ENCODE measurements around the gene CRYBG2. TPM values are rescaled to one million over a fixed set of nuclear protein-coding genes. Genes with fewer than 3 reads are reported as not detected.

CRYBG2 gene
- total and polyA plus RNA-seq, 4 donors: 0.37 to 7.7 (median 2.7) TPM

DNA sequence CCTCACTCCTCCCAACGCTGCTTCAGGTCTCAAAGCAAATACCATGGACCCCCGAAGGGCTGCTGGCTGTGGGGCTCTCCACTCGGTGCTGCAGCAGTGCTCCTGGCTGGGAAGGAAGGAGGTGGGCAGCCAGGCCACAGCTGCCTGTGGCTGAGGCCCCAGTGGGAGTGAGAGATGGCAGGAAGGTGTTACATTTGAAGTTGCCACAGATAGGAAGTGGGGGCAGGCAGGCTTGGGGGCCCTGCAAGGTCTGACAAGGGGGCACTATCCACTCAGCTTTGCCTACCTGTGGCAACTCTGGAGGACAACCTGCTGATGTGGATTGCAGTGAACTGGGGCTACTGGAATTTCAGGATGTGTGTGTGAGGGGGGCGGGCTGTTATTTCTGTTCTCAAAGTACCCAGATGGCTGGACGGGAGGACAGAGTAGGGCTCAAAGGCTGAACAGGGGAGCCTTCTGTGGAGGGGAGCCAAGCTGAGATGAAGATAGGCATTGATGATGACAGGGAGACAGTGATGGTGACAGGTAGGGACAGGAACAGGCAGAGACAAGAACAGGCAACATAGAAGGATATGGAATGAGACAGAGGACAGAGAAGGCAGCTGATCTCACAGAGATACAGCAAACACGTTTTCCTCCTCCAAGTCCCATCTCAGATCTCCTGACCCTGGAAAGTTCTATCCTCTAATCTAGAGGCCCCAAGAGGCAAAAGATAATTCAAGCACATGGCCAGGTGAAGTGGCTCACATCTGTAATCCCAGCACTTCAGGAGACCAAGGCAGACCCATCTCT lies 16.9 kb upstream of the CRYBG2 start:
- Histone ChIP-seq H3K27ac (ENCODE audit: low read depth in 1 of 2, low read length in 1 of 2) (no peak overlapping the region), H3K27me3 (ENCODE audit: control insufficient read depth in 3 of 3, insufficient read depth in 3 of 3, low read length in 2 of 3) (no peaks in the 10 kb centered on the region), H3K9ac (ENCODE audit: insufficient read depth in 1 of 2, low read length in 2 of 2) (no peak overlapping the region), H3K36me3 (ENCODE audit: control insufficient read depth in 4 of 4, insufficient read depth in 4 of 4, low read length in 4 of 4) (no peaks in the 10 kb centered on the region), H3K9me3 (ENCODE audit: control insufficient read depth in 4 of 4, insufficient read depth in 3 of 4, low read length in 3 of 4) (no peaks in the 10 kb centered on the region), H3K4me3 (no peak overlapping the region), H3K4me1 (ENCODE audit: control insufficient read depth in 5 of 5, insufficient read depth in 5 of 5, low read length in 5 of 5) (no peaks in the 10 kb centered on the region)
- ATAC-seq (ENCODE audit: insufficient read depth, low FRiP score) (no peak), DNase-seq (no peak)
- TF ChIP-seq CTCF (IDR thresholded peaks at IDR 0.05; ENCODE audit: control extremely low read depth, extremely low read depth): no peak
- WGBS, 2 donors: 49% methylated on average over 6 of the region's 6 CpGs

GRCh38 chr1:26368486-26368885 lies 14.6 kb upstream of the CRYBG2 start:
- WGBS, 2 donors: 94 to 99% methylated on average over 3 of the region's 3 CpGs
- no peak for TF ChIP-seq CTCF (IDR thresholded peaks at IDR 0.05; ENCODE audit: control extremely low read depth, extremely low read depth)
- Histone ChIP-seq H3K9ac (ENCODE audit: insufficient read depth in 1 of 2, low read length in 2 of 2) (no peak overlapping the region), H3K4me3 (no peak overlapping the region), H3K27me3 (ENCODE audit: control insufficient read depth in 3 of 3, insufficient read depth in 3 of 3, low read length in 2 of 3) (no peaks in the 10 kb centered on the region), H3K4me1 (ENCODE audit: control insufficient read depth in 5 of 5, insufficient read depth in 5 of 5, low read length in 5 of 5) (peaks cover 0 to 5% (median 0%) of the 10 kb centered on the region in 5 donors), H3K27ac (ENCODE audit: low read depth in 1 of 2, low read length in 1 of 2) (no peak overlapping the region), H3K36me3 (ENCODE audit: control insufficient read depth in 4 of 4, insufficient read depth in 4 of 4, low read length in 4 of 4) (no peaks in the 10 kb centered on the region), H3K9me3 (ENCODE audit: control insufficient read depth in 4 of 4, insufficient read depth in 3 of 4, low read length in 3 of 4) (no peaks in the 10 kb centered on the region)
- DNase-seq (no peak), ATAC-seq (ENCODE audit: insufficient read depth, low FRiP score) (no peak)

DNA sequence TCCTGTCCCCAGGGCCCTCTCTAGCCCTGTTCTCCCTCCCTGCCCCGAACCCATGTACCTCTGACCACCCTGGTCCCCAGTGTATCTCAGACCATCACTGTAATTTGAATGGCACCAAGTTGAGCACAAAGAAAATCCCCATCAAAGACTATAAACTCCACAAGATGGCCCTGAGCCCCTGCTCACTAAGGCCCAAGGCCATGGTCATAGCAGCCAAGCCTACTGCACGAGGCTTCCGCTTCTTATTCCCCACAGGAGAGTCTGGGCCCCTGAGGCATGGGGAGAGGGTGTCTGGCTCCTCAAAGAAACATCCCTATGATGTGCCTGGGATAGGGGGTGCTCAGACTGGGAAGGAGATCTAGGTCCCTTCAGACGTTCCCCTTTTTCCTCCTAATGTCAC lies 14.1 kb upstream of the CRYBG2 start:
- Histone ChIP-seq H3K9me3 (ENCODE audit: control insufficient read depth in 4 of 4, insufficient read depth in 3 of 4, low read length in 3 of 4) (no peaks in the 10 kb centered on the region), H3K27me3 (ENCODE audit: control insufficient read depth in 3 of 3, insufficient read depth in 3 of 3, low read length in 2 of 3) (peaks cover 0 to 3% (median 0%) of the 10 kb centered on the region in 3 donors), H3K36me3 (ENCODE audit: control insufficient read depth in 4 of 4, insufficient read depth in 4 of 4, low read length in 4 of 4) (no peaks in the 10 kb centered on the region), H3K9ac (ENCODE audit: insufficient read depth in 1 of 2, low read length in 2 of 2) (no peak overlapping the region), H3K4me1 (ENCODE audit: control insufficient read depth in 5 of 5, insufficient read depth in 5 of 5, low read length in 5 of 5) (peaks cover 0 to 5% (median 0%) of the 10 kb centered on the region in 5 donors), H3K27ac (ENCODE audit: low read depth in 1 of 2, low read length in 1 of 2) (no peak overlapping the region), H3K4me3 (no peak overlapping the region)
- 72 to 78% methylated on average over 4 of the region's 4 CpGs for WGBS, 2 donors
- no peak for ATAC-seq (ENCODE audit: insufficient read depth, low FRiP score)
- TF ChIP-seq CTCF (IDR thresholded peaks at IDR 0.05; ENCODE audit: control extremely low read depth, extremely low read depth): no peak
- DNase-seq: no peak

Data from lung (tissue), 12 donors.